Parathyroid adenoma (tissue), 2 donors: Measurements from ENCODE around the gene NECTIN3.

Experiments used
- H2AFZ ChIP-seq: fragments of 300-600 bp; sonication (generic); one replicate; pipeline ENCODE4 v1.7.0; 2017; ENCODE audit warnings: antibody characterized with exemption, mild to moderate bottlenecking
- H3K27ac ChIP-seq: fragments of 300-600 bp; sonication (generic); one replicate; pipeline ENCODE4 v1.7.0; 2017
- H3K27me3 ChIP-seq: fragments of 300-600 bp; sonication (generic); one replicate; pipeline ENCODE4 v1.7.0; 2017; ENCODE audit warnings: low read length; ENCODE audit not compliant: control insufficient read depth, insufficient read depth
- H3K36me3 ChIP-seq: fragments of 300-600 bp; sonication (generic); one replicate; pipeline ENCODE4 v1.7.0; 2017; ENCODE audit warnings: low read length; ENCODE audit not compliant: control insufficient read depth, insufficient read depth
- H3K4me1 ChIP-seq: fragments of 300-600 bp; sonication (generic); one replicate; pipeline ENCODE4 v1.7.0; 2017; ENCODE audit warnings: control low read depth
- H3K4me2 ChIP-seq: fragments of 300-600 bp; sonication (generic); one replicate; pipeline ENCODE4 v1.7.0; 2017; ENCODE audit warnings: low read length
- H3K4me3 ChIP-seq: fragments of 300-600 bp; sonication (generic); one replicate; pipeline ENCODE4 v1.7.0; 2017; ENCODE audit warnings: low read depth, low read length
- H3K79me2 ChIP-seq: fragments of 300-600 bp; sonication (generic); one replicate; pipeline ENCODE4 v1.7.0; 2017; ENCODE audit warnings: control low read depth
- H3K9ac ChIP-seq: fragments of 300-600 bp; sonication (generic); one replicate; pipeline ENCODE4 v1.7.0; 2017; ENCODE audit warnings: mild to moderate bottlenecking
- H3K9me3 ChIP-seq: fragments of 300-600 bp; sonication (generic); one replicate; pipeline ENCODE4 v1.7.0; 2017; ENCODE audit warnings: low read length; ENCODE audit not compliant: control insufficient read depth
- CTCF ChIP-seq: fragments of 300-600 bp; sonication (generic); IDR thresholded peaks from one replicate; pipeline ENCODE4 v1.7.0; 2017; ENCODE audit warnings: antibody characterized with exemption, mild to moderate bottlenecking
- donor health status: primary hyperparathyroidism.

Gene NECTIN3

GRCh38 chr3:111087924-111088469, 16.4 kb downstream of the NECTIN3 start:
- Histone ChIP-seq H3K4me2 (no peak overlapping the region), H3K79me2 (peaks cover 5% of the 10 kb centered on the region), H3K27me3 (no peaks in the 10 kb centered on the region), H2AFZ (no peak overlapping the region), H3K9me3 (no peaks in the 10 kb centered on the region), H3K27ac (no peak overlapping the region), H3K36me3 (no peaks in the 10 kb centered on the region), H3K9ac (no peak overlapping the region), H3K4me3 (no peak overlapping the region), H3K4me1 (no peaks in the 10 kb centered on the region)
- TF ChIP-seq CTCF = no peak

GRCh38 chr3:111096487-111097209, 25.0 kb downstream of the NECTIN3 start:
- no peak overlapping the region for H3K9ac ChIP-seq
- peaks cover 9% of the 10 kb centered on the region for H3K79me2 ChIP-seq
- H3K4me2 ChIP-seq = no peak overlapping the region
- no peaks in the 10 kb centered on the region for H3K27me3 ChIP-seq
- no peak overlapping the region for H2AFZ ChIP-seq
- H3K4me1 ChIP-seq = no peaks in the 10 kb centered on the region
- no peak overlapping the region for H3K4me3 ChIP-seq
- no peaks in the 10 kb centered on the region for H3K9me3 ChIP-seq
- TF ChIP-seq CTCF = no peak
- H3K27ac ChIP-seq = no peak overlapping the region
- H3K36me3 ChIP-seq = no peaks in the 10 kb centered on the region

- H3K9me3 ChIP-seq = no peaks in the 10 kb centered on the region
- H3K27me3 ChIP-seq = no peaks in the 10 kb centered on the region
- no peak overlapping the region for H3K27ac ChIP-seq
- peaks cover 4% of the 10 kb centered on the region for H3K79me2 ChIP-seq
- no peak overlapping the region for H3K4me3 ChIP-seq
- H2AFZ ChIP-seq = no peak overlapping the region
- no peak overlapping the region for H3K9ac ChIP-seq
- no peaks in the 10 kb centered on the region for H3K36me3 ChIP-seq
- no peak for TF ChIP-seq CTCF
- H3K4me2 ChIP-seq = no peak overlapping the region
- no peaks in the 10 kb centered on the region for H3K4me1 ChIP-seq
These were observed 32.2 kb downstream of the NECTIN3 start for GRCh38 chr3:111103807-111104206.

GRCh38 chr3:111106993-111107661, 35.5 kb downstream of the NECTIN3 start:
- Histone ChIP-seq H2AFZ (no peak overlapping the region), H3K4me1 (no peaks in the 10 kb centered on the region), H3K9ac (no peak overlapping the region), H3K4me2 (no peak overlapping the region), H3K27ac (no peak overlapping the region), H3K36me3 (no peaks in the 10 kb centered on the region), H3K4me3 (no peak overlapping the region), H3K27me3 (no peaks in the 10 kb centered on the region), H3K79me2 (peaks cover 4% of the 10 kb centered on the region), H3K9me3 (no peaks in the 10 kb centered on the region)
- no peak for TF ChIP-seq CTCF
